ENCODE measurements around the gene MIS18BP1. TPM values are rescaled to one million over a fixed set of nuclear protein-coding genes. Genes with fewer than 3 reads are reported as not detected.
"Not testable (repeated sequence)": the region's sequence is repeated elsewhere in the genome, so short reads cannot be mapped to it uniquely, and the experiment has no call there.

The MIS18BP1 gene
- polyA plus RNA-seq, 1 experiment = 8.3 TPM

- TF ChIP-seq CTCF (IDR thresholded peaks at IDR 0.05; ENCODE audit: insufficient read depth, low read depth, low read length) = no peak
- no peak for DNase-seq (ENCODE audit: low read depth)
- H3K27me3 ChIP-seq (ENCODE audit: control insufficient read depth, insufficient read depth, low read length) = no peaks in the 10 kb centered on the region
- no peaks in the 10 kb centered on the region for H3K36me3 ChIP-seq (ENCODE audit: control insufficient read depth, insufficient read depth, low read length)
- ChIA-PET CTCF (interaction anchor here (0.6 to 1.2 kb wide), 2 partner anchors 15 to 371 kb away, joined by 3 read pairs; no protein-coding TSS in a partner anchor), POLR2A (no interaction called here)
- H3K4me3 ChIP-seq (ENCODE audit: low read depth, low read length) = no peak overlapping the region
These were observed 31.8 kb upstream of the MIS18BP1 start for GRCh38 chr14:45284802-45285201.

GRCh38 chr14:45281731-45282400 is 28.9 kb upstream of the MIS18BP1 start:
- H3K27me3 ChIP-seq (ENCODE audit: control insufficient read depth, insufficient read depth, low read length); CTCF ChIA-PET; H3K4me3 ChIP-seq (ENCODE audit: low read depth, low read length); POLR2A ChIA-PET; DNase-seq (ENCODE audit: low read depth); H3K36me3 ChIP-seq (ENCODE audit: control insufficient read depth, insufficient read depth, low read length): not testable (repeated sequence)

- no peaks in the 10 kb centered on the region for H3K36me3 ChIP-seq (ENCODE audit: control insufficient read depth, insufficient read depth, low read length)
- no peaks in the 10 kb centered on the region for H3K27me3 ChIP-seq (ENCODE audit: control insufficient read depth, insufficient read depth, low read length)
- ChIA-PET POLR2A (no interaction called here), CTCF (interaction anchor here (1.2 to 3.2 kb wide), 2 partner anchors 310 to 358 kb away, joined by 3 to 11 read pairs; partner anchors contain the start of gene TOGARAM1)
- H3K4me3 ChIP-seq (ENCODE audit: low read depth, low read length) = no peak overlapping the region
- no peak for DNase-seq (ENCODE audit: low read depth)
- TF ChIP-seq CTCF (IDR thresholded peaks at IDR 0.05; ENCODE audit: insufficient read depth, low read depth, low read length) = no peak
These were observed 19.0 kb upstream of the MIS18BP1 start for GRCh38 chr14:45271858-45272537.

GRCh38 chr14:45270031-45270430 is 17.0 kb upstream of the MIS18BP1 start:
- Histone ChIP-seq H3K4me3 (ENCODE audit: low read depth, low read length) (no peak overlapping the region), H3K36me3 (ENCODE audit: control insufficient read depth, insufficient read depth, low read length) (no peaks in the 10 kb centered on the region), H3K27me3 (ENCODE audit: control insufficient read depth, insufficient read depth, low read length) (no peaks in the 10 kb centered on the region)
- POLR2A ChIA-PET = no interaction called here
- DNase-seq (ENCODE audit: low read depth) = no peak
- CTCF ChIA-PET = interaction anchor here (0.8 to 6.3 kb wide), 3 partner anchors 11 to 357 kb away, joined by 3 to 112 read pairs (median 28); no protein-coding TSS in a partner anchor
- TF ChIP-seq CTCF (IDR thresholded peaks at IDR 0.05; ENCODE audit: insufficient read depth, low read depth, low read length) = no peak

GRCh38 chr14:45267071-45267470 is 14.1 kb upstream of the MIS18BP1 start:
- no peak for DNase-seq (ENCODE audit: low read depth)
- Histone ChIP-seq H3K4me3 (ENCODE audit: low read depth, low read length) (no peak overlapping the region), H3K36me3 (ENCODE audit: control insufficient read depth, insufficient read depth, low read length) (no peaks in the 10 kb centered on the region), H3K27me3 (ENCODE audit: control insufficient read depth, insufficient read depth, low read length) (no peaks in the 10 kb centered on the region)
- CTCF ChIA-PET = interaction anchor here (0.8 to 6.3 kb wide), 4 partner anchors 8 to 354 kb away, joined by 3 to 112 read pairs (median 16); partner anchors contain the start of gene MIS18BP1
- TF ChIP-seq CTCF (IDR thresholded peaks at IDR 0.05; ENCODE audit: insufficient read depth, low read depth, low read length) = no peak
- POLR2A ChIA-PET = no interaction called here

Data from BJ (cell line).